NCI-H526 treated with DMSO at 0.1 percent for 48 hours (cell line): Measurements from ENCODE around the gene IRAK2.
"Not testable (repeated sequence)": the region's sequence is repeated elsewhere in the genome, so short reads cannot be mapped to it uniquely, and the experiment has no call there.

Source experiments
- DNase-seq: peaks from one replicate; lab custom pipeline; 2025; lab: John Stamatoyannopoulos, UW

Gene IRAK2

DNA sequence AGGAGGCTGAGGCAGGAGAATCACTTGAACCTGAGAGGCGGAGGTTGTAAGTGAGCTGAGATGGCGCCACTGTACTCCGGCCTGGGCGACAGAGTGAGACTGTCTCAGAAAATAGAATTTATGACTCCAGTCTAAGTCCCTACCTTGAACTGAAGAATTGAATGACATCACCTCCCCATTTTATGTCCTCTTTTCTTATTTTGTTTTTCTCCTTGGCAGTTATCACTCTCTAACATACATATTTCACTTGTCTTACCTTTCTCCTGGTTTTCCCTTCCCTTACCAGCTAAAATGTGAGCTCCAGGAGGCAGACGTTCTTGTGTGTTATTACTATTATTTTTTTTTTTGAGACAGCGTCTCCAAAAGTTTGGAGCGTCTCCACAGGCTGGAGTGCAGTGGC is 91.1 kb downstream of the IRAK2 start:
- no peak for DNase-seq

DNA sequence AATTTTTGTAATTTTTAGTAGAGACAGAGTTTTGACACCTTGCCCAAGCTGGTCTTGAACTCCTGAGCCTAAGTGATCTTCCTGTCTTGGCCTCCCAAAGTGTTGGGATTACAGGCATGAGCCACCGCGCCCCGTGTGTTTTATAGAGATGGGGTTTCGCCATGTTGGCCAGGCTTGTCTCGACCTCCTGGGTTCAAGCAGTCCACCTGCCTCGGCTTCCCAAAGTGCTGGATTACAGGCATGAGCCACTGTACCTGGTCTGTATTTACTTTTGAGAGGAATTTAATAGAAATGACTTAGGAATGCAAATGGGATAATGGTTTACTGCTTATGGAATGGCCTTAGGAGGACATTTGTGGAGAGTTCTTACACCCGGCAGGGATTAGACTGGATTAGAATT is 94.3 kb downstream of the IRAK2 start:
- no peak for DNase-seq

DNA sequence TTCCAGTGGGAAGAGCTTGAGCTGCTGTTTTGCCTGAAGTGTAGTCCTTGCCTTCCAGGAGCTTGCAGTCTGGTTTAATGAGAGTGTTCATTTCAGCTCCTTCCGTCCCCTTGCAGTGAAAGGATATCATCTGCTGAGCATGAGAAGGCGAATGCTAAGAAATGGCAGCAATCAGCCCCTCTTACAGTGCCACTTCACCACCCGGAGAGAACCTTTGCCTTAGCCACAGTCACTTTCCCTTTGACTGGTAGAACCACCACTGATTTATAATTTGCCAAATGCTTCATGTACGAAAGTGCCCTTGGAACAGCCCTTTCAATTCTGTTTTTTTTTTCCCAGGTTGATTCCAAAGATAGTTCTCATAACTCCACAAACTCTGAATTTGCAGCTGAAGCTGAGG is 95.1 kb downstream of the IRAK2 start:
- DNase-seq: no peak

DNA sequence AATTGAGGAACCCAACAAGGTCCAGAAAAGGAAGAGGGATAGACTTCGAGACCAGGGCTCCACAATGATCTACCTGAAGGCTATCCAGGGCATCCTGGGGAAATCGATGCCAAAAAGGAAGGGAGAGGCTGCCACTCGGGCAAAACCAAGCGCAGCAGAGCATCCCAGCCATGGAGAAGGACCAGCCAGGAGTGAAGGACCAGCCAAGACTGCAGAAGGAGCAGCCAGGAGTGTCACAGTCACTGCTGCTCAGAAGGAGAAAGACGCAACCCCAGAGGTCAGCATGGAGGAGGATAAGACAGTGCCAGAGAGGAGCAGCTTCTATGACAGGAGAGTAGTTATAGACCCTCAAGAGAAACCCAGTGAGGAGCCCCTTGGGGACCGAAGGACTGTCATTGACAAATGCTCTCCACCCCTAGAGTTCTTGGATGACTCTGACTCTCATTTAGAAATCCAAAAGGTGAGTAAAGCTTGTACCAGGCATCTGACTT is 95.5 kb downstream of the IRAK2 start:
- DNase-seq: no peak

DNA sequence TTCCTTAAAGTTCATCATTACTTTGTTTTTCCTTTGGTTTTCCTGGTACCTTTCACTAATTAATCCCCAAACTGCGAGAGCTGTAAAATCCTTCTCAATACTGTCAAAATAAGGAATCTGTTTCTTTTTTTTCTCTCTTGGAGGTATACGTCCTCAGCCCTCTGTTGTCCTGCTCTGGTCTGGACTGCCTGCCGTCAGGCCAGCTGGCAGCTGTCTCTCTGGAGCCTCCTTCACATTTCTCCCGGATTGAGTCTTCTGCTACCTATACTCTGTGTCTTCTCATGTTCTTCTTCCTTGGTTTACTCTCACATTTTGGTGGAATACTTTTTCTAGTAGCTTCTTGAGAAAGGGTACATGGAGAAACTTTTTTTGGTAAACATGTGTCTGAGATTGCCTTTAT is 97.3 kb downstream of the IRAK2 start:
- DNase-seq: no peak

DNA sequence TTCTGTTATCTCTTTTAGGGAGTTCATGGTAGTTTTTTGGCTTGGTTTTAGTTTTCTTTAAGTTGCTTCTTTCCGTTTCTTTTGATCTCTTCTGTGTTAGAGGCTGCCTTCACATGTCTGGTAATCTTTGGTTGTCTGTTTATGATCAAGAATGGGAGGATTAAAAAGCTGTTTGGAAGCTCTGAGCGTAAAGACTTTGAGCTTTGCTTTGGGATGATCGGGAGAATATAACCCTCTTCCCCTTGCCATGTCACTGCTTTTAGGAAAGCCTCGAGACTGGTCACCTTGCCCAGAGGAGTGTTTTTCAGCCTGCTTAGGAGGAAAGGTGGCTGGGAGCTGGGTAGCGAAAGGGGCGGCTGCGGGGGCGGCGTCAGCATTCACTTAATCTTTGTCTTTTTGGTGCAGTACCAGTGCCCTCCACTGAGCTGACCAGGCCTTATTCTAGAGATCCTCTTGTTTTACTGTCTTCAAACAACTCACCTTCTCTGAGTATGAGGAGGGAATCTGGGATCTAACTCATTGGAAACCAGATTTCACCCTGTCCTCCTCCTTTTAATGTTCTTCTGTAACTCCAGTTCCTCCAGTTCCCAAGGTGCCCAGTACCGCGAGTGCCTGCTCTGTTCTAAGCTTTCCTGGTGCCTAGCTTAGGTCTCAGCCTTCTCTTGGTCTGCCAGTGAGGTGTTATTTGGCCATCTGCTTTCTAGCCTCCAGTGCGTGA is 99.1 kb downstream of the IRAK2 start:
- DNase-seq: no peak

DNA sequence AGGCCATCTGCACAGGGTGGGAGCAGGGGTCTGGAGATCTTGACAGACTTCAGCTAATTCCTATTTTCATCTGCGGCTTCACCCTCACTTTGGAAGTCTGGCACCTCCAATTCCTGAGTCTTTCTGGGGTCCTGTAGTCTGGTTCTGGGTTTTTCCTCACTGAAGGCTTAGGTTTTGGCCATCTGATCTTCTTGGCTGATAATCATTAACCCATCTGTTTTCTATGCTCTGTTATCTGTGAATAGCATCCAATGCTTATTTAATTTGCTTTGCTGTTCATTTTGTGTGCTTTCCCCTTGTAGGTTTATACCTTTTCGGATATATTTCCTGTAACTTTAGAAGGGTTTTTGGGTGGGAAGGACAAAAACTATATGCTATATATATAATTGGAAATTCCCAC is 101.1 kb downstream of the IRAK2 start:
- no peak for DNase-seq

DNA sequence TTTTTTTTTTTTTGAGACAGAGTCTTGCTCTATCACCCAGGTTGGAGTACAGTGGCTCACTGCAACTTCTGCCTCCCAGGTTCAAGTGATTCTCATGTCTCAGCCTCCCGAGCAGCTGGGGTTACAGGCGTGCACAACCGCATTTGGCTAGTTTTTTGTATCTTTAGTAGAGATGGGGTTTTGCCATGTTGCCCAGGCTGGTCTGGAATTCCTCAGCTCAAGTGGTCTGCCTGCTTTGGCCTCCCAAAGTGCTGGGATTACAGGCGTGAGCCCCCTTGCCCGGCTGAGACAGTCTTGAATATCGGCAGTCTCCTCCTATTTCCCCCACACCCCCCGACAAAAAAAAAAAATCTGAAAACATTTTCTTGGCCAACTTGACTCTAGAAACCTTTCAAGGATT is 102.2 kb downstream of the IRAK2 start:
- not testable (repeated sequence) for DNase-seq

DNA sequence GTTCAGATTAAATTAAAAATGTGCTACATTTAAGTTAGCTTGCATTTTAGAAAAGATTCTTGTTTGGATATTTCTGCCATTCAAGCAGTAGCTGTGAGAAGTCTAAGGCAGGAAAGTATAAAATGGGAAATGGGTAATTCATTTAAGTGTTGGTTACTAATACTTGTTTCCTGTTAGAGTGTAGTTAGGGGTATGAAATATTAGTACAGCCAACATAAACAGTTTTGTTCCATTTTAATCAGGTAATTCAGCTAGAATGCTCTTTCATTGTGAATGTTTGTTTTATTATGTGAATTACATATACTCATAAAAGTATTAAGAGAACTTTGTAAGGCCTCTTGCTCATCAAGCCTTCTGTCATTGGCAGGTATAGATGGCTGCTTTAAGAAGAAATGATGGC is 103.4 kb downstream of the IRAK2 start:
- DNase-seq: no peak

DNA sequence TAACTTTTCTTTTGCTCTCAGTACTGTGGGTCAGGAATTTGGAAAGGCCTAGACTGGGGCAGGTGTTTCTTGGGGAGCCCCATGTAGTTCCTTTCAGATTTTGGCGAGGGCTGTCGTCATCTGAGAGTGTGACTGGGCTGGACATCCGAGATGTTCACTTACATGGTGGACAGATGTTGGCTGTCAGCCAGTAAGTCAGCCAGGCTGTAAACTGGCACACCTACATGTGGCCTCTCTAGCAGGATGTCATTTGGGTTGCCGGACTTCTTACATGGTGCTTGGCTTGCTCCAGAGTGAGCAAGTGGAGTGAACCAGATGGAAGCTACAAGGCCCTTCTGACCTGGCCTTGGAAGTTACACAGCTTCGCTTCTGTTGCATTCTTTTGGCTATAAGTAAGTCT is 104.2 kb downstream of the IRAK2 start:
- DNase-seq: no peak

DNA sequence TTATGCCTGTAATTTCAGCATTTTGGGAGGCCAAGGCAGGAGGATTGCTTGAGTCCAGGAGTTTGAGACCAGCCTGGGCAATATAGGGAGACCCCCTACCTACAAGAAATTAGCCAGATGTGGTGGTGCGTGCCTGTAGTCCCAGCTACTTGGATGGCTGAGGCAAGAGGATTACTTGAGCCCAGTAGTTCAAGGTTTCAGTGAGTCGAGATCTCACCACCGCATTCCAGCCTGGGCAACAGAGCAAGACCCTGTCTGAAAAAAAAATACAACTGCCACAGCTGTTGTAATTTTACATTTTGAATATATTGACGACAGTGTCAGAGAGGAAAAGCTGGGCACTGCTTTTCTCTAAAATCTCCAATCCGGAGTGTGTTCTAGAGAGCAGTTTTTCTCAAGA is 104.7 kb downstream of the IRAK2 start:
- DNase-seq: no peak

DNA sequence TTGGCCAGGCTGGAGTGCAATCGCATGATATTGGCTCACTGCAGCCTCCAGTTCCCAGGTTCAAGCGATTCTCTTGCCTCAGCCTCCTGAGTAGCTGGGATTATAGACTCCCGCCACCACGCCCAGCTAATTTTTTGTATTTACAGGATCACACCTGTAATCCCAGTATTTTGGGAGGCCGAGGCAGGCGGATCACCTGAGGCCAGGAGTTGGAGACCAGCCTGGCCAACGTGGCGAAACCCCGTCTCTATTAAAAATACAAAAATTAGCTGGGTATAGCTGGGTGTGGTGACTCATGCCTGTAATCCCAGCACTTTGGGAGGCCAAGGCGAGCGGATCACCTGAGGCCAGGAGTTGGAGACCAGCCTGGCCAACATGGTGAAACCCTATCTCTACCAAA is 107.8 kb downstream of the IRAK2 start:
- not testable (repeated sequence) for DNase-seq

DNA sequence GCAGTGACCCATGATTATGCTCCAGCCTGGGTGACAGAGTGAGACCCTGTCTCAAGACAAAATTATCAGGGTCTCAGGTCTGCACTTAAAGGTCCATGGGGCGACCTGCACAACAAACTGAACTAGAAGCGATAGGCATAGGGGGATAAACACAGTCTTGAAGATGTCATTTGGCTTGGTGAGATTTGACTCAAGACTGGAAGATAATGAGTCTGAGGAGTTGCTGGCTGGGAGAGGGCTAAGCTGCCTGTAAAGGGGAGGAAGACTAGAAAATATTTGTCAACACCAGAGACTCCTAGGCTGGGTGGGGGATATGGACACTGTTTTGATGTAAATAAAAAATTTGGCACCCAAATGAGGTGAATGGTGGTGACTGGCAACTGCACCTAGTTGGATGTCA is 108.3 kb downstream of the IRAK2 start:
- no peak for DNase-seq

DNA sequence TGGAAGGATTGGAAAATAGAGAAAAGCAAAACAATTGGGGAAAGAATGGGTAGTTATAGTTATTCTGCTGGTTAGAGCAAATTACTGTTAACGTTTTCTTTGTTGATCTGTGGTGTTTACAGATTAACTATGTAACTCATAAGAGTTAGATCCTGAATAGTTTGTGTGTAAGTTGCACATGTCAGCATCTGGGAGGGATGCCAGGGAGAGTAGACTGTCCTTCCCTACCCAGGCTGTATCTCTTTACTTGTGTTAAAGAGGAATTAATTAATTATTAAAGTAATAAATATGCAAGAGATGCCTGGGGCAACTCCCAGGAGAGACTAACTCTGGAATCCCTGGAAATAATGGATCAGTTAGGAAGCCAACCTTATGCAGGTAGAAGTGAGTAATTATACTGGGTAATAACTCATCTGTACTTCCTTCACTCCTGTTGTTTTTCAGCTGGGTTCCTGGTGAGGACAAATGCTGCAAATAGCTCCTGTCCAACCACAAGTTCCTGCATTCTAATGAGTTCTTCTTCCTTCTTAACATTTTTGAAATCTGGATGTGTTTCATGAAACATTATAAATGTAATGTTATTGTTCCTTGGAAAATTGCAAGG is 109.1 kb downstream of the IRAK2 start:
- no peak for DNase-seq

DNA sequence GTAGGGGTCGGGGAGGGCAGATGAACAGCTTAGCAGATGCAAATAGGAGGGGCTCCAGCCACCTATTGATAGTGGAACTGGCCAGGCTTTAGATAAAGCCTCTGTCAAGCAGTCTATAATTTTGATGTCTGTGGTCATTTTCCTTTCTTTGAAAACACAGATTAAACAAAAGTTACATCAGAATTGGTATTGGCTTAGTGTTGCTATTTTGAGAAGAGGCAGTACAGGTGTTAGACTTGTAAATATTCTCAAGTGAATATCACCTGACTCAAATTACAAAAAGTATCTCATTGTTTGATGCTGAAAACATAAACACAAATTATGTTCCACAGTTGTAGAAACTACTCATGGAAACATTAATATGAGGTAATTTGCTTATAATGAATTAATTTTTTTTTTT is 109.9 kb downstream of the IRAK2 start:
- DNase-seq: no peak

DNA sequence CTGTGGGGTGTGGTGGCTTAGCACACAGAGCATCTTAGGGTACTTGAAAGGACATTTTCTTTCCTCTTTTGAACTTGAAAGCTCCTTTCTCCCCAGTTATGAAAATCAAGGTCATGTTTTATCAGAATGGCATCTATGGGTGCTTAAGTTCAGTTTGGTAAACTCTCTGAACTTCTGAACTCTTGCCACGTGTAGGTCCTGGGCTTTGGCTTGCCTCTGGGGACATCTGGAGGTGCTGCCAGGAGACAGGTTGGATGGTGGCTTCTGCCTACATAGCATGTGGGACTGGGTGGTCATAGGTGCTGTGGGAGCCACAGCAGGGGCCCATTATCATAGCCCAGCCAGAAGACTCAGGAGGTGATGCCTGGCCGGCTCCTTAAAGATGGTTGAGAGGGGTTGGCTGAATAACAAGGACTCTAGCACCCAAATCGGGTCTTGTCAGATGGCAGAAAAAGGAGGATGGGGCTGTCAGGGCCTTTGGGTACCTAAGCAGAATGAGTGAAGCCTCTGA is 112.5 kb downstream of the IRAK2 start:
- DNase-seq: no peak

DNA sequence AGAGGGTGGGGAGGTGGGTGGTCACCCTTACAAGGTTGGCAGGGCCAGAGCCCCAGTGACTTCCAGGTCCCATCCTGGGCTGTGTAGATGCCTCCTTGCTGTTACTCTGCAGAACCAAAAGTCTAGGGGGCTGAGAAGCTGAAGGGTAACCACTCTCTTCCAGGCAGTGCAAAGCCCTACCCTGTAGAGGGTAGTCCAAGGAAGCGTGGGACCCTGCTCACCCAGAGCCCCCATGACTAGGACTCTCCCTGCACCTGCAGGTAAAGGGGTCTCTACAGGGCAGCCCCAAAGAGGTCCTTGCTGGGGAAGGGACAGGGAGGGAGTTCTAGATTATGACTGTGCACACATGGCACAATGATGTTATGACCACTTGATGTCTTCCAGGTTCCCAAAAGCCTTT is 113.8 kb downstream of the IRAK2 start:
- no peak for DNase-seq

DNA sequence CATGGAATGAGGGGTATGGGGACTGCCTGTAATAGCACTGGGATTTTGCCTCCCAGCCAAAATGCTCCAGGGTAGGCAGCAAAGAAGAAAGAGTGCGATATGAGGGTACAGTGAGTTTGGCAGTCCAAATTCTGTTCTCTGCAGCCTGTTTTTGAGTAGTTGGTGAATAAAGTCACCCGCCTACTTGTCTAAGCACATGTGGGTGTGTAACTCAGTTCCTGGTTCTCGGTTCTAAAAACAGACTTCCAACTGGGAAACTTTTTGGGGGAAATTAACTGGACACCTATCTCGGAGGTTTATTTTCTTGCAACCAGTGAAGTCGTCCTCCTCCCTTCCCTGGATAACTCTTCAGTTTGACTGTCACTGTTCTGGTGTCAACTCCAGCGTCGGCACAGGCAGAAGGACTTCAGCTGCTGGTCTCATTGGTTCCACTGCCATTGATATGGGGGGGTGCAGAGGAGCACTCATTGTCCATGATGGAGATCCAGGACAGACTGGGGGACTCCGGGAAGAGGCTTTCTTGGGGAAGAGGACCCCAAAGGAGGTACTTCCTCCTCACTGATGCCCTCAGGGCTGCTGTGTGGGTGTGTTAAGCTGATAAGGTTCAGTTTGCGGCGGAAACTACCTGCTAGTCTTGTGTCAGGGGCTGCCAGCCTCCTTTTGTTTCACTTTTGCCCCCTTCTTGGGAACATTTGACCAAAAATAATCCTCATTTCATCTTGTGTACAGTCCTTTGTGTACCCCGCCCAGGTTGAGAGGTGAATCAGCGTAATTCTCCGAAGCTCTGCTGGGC is 114.9 kb downstream of the IRAK2 start:
- no peak for DNase-seq

DNA sequence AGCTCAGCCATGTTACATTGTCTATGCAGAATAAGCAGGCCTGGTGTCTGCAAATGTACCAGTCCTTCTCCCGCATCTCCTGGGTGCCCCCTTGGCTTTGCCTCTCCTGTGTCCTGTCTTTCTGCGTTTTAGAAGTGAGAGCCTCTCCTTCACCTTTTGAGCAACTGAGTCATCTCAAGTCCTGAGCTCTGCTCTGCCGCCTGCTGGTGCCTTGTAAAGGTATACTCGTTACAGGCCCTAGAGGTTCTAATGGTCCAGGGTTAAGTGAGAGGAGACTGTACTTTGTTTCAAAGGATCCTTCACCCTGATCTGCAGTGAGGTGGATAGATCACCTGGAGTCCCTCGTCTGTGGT is 115.4 kb downstream of the IRAK2 start:
- DNase-seq: no peak

DNA sequence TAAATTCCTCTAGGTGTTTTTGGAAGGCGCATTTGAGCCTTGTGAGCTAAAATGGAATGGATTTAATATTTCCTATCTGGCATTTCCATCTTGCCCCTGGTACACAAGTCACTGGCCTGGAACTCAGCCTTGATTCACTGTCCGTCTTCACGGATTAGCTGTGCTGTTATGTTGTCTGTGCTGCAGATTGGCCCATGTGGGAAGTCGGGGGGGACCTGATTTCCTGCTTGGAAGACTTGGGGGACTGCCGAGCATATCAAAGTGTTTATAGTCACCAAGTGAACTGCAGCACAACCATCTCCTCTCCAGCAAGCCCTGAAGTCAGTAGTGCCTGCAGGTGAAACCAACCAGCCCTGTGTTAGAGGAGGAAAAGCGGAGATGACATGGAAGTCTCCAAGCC is 115.9 kb downstream of the IRAK2 start:
- no peak for DNase-seq

DNA sequence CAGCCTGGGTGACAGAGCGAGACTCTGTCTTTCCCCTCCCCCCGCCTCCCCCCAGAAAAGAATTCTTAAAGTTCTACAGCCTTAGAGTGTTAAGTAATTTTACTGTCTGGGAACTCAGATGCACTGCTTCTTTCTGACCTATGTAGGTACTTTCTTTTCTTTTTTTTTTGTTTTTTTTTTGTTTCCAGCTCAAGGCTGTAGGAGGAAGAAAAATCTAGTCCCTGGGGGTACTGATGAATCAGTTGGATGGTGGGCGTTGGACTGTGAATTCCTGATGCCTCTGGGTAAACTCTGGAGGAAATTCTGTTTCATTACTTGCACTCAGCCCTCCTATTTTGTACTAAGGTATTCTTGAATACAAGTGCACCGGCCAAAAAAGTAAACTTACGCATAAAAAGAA is 117.2 kb downstream of the IRAK2 start:
- DNase-seq: no peak

DNA sequence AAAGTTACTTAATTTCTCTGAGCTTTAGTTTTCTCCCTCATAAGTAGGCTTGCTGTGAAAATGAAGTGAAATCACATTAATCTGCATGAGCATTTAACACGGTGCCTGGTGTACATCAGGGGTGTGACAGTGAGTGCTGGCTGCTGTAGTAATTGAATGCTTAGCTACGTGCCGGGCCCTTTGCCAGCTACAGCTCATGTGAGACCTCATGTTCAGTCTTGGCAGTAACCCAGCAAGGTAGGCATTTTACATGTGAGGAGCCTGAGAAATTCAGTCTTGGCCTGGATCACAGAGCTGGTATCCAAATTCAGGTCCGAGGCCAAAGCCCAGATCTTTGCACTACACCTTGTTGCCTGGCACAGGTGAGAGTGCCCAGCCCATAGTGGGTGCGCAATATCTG is 118.9 kb downstream of the IRAK2 start:
- no peak for DNase-seq

DNA sequence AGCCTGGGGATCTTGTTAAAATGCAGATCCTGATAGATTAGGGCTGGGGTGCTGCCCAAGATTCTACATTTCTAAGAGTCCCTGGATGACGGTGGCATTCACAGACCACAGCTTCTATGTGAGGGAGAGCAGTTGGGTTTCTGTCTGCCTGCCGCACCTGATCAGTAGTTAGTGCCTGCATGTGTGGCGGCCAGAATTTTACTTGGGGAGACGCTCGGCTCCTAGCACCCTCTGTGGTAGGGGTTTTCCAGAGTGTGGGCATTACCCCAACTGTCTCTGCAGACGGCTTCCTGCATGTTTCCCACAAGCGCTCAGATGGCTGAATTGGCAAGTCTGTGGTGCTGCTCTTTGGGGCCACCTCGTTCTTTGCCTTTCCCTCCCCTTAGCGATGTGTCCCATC is 119.8 kb downstream of the IRAK2 start:
- no peak for DNase-seq
